Measurements from ENCODE around the gene KCNA2.
A peak's percentile ranks its signal among the peaks of the same experiment; 100 is the strongest.

The KCNA2 gene

DNA sequence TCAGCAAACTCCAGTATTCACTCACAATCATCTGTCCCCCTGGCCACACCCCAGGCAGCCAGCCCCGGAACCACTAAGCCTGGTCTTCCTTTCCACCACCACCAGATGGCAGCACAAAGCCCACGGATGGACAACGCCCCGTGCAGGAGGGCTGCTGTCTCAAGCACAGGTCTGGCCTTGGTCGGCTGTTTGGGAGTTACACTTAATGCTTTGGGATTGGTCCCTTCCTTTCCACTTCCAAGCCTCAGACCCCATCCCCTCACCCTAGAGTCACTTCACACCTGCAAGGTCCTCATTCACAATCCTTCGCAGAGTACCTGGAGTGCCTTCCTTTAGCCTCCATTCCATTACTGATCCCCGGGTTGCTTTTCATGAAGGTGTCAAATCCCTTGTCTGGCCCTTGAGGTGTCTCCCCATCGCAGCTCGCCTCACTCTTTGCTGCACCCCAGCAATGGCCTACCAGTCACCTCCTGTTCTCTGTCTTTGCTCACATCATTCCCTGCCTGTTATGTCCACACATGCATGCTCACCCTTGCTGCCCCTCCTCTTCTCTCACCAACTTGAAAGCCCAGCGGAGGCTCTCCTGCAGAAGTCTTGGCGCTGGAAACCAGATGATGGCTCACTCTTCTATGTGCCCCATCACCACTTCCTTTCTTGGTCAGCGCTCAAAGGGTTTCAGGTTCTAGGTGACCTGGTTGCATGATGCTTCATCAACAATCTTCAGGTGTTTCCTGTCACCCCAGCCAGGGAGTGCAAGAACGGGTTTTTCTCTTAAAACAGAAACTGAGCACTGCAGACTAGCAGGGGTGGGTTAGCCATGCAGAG is 24.9 kb upstream of the KCNA2 start:
- H3K4me3 ChIP-seq (ENCODE audit: low read depth, low read length): no peak overlapping the region
- TF ChIP-seq CTCF (IDR thresholded peaks at IDR 0.05; ENCODE audit: low read depth, low read length): peak; percentile 82
- peak; percentile 31 for DNase-seq (ENCODE audit: low read depth, low spot score)
- in situ Hi-C loops (cut with HindIII; ENCODE audit: low sequenced_read_pairs): no loop called here

DNA sequence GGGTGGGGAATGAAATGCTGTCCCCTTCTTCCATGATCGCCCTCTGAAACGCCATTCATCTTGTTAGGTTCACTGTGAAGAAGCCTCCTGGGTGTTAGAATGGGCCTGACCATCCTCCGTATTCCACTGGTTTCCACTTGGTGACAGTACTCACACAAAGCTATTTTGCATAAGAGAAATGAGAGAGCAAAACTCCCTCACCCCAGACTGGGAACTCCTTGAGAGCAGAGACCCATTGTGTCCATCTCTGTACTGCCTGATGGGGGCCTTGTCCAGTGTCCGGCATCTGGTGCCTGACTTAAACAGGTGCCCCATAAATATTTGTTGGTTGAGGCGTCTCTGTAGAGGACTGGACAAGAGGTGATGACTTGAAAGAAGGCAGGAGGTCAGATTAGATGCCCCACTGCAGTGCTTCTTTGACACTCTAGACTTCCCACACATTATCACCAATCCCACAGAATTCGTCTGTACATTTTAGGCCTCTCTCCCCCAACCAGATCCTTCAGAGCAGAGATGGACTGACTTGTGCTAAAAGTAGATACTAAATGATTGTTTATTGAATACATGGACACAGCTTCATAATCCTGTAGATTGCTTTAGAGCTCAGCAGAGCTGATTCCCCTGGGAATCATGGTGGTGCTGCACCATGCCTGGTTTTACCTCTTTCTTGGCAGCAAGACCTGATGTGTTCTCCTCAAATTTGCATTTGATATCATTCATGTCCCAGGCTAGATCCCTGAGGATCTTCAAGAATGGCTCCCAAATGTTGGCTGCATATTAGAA is 22.4 kb upstream of the KCNA2 start:
- no peak overlapping the region for H3K4me3 ChIP-seq (ENCODE audit: low read depth, low read length)
- no peak for TF ChIP-seq CTCF (IDR thresholded peaks at IDR 0.05; ENCODE audit: low read depth, low read length)
- in situ Hi-C loops (cut with HindIII; ENCODE audit: low sequenced_read_pairs): no loop called here
- DNase-seq (ENCODE audit: low read depth, low spot score): no peak

DNA sequence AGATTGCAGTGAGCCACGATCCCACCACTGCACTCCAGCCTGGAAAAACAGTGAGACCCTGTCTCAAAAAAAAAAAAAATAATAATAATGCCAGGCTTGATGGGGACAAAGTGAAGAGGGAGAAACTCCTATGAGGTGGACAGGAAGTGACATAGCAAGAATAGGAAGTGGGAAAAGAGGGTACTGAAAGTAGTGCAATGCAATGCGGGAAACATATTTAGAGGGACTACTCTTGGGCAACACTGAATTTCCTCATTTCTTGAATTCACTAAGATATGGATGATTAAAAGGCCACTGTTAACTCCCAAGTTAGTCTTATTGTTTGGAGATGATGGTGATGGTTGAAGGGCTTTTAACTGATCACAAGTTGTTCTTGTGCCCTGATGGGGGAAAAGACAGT is 21.6 kb upstream of the KCNA2 start:
- in situ Hi-C loops (cut with HindIII; ENCODE audit: low sequenced_read_pairs): no loop called here

GRCh38 chr1:110626889-110627288 is 20.7 kb upstream of the KCNA2 start:
- H3K4me3 ChIP-seq (ENCODE audit: low read depth, low read length): no peak overlapping the region
- no peak for TF ChIP-seq CTCF (IDR thresholded peaks at IDR 0.05; ENCODE audit: low read depth, low read length)
- in situ Hi-C loops (cut with HindIII; ENCODE audit: low sequenced_read_pairs): no loop called here
- DNase-seq (ENCODE audit: low read depth, low spot score): no peak

More for the DNA sequence above, 21.6 kb upstream of the KCNA2 start:
- DNase-seq (ENCODE audit: low read depth, low spot score): no peak
- TF ChIP-seq CTCF (IDR thresholded peaks at IDR 0.05; ENCODE audit: low read depth, low read length): no peak
- H3K4me3 ChIP-seq (ENCODE audit: low read depth, low read length): no peak overlapping the region

- in situ Hi-C loops (cut with HindIII; ENCODE audit: low sequenced_read_pairs): no loop called here
- H3K4me3 ChIP-seq (ENCODE audit: low read depth, low read length): no peak overlapping the region
- no peak for DNase-seq (ENCODE audit: low read depth, low spot score)
Measured at GRCh38 chr1:110620686-110621085, 14.5 kb upstream of the KCNA2 start.

DNA sequence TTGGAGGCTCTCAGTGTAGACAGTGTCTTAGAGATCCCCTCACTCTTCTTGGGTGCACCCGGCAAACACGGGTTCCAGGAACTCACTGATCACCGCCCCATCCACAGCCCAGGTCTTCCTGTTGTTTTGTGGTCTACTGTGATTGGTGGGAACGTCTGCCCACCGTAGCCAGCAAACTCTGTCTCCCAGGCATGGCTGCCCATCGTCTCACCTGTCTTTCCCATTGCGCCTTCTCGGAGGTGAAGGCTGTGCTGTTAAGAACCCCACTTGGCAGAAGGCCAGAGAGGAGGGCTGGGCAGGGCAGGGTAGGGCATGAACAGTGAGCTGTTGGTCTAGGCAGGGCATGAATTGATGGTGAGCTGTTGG is 14.1 kb upstream of the KCNA2 start:
- TF ChIP-seq CTCF (IDR thresholded peaks at IDR 0.05; ENCODE audit: low read depth, low read length): no peak
- DNase-seq (ENCODE audit: low read depth, low spot score): no peak
- H3K4me3 ChIP-seq (ENCODE audit: low read depth, low read length): no peak overlapping the region
- in situ Hi-C loops (cut with HindIII; ENCODE audit: low sequenced_read_pairs): no loop called here

More at GRCh38 chr1:110620686-110621085, 14.5 kb upstream of the KCNA2 start:
- no peak for TF ChIP-seq CTCF (IDR thresholded peaks at IDR 0.05; ENCODE audit: low read depth, low read length)

Data from astrocyte of the spinal cord (primary cell).